ENCODE data around the gene SSTR3.

SSTR3 gene

DNA sequence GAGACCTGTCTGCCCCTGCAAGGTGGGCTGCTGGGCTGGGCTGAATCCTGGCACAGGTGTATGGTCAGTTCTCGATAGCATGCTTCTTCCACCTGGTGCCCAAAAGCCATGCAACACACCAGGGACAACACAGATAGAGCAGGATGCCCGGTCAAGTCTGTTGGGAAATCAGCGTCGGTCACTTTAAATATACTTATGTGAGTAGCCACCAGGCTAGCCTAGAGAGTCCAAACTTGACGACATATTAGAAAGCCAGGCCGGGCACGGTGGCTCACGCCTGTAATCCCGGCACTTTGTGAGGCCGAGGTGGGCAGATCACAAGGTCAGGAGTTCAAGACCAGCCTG is 33.2 kb downstream of the SSTR3 start:
- DNase-seq (ENCODE audit: extremely low read depth, low read depth), result no peak
- no peak for TF ChIP-seq CTCF (IDR thresholded peaks at IDR 0.05; ENCODE audit: low read depth, low read length)

- no peak for TF ChIP-seq CTCF (IDR thresholded peaks at IDR 0.05; ENCODE audit: low read depth, low read length)
- no peak for DNase-seq (ENCODE audit: extremely low read depth, low read depth)
Observed at GRCh38 chr22:37178350-37179125, 33.7 kb downstream of the SSTR3 start.

DNA sequence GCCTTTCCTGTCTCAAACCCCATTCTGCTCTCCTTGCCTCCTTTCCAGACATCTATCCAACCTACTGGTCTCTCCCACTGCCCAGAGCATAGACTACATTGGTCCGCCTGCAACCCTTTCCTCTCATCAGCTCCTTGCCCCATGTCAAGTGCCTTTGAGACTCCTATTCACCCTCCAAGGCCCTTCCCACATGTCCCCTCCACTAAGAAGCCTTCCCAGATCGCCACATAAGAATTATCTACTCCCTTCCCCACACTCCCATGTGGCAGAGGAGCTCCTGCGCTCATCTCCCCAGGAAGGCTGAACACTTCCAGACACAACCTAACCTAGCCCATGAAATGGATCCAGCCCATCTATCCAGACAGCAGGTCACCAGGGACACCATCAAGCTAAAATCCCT is 34.5 kb downstream of the SSTR3 start:
- TF ChIP-seq CTCF (IDR thresholded peaks at IDR 0.05; ENCODE audit: low read depth, low read length), result no peak
- DNase-seq (ENCODE audit: extremely low read depth, low read depth), result no peak

- TF ChIP-seq CTCF (IDR thresholded peaks at IDR 0.05; ENCODE audit: low read depth, low read length), result no peak
- DNase-seq (ENCODE audit: extremely low read depth, low read depth), result no peak
Observed at GRCh38 chr22:37177221-37177620, 35.1 kb downstream of the SSTR3 start.

DNA sequence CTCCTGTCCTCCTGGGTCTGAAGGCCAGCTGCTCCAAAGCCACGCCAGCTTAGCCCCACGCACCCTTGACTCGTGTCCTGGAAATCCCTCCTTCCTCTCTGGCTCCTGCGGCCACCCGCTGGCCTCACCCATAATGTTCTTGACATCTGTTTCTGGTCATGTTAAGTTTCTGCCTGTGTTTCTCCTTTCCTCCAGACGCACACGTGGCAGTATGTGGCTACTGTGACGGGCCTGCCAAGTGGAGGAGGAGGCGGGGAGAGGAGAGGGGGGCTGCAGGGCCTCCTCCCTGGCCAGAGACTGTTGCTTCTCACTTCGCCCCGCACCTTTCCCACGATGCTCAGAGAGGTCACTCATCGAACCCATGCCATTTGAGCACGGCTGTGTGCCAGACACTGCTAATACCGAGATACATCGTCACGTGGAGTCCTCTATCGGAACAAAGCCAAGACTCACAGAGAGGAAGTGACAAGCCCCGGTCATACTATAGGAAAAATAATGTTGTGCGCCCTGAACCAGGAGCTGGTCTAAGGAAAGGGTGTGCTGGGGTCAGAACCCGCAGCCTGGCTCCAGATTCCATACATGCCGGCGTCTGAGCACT is 35.7 kb downstream of the SSTR3 start:
- no peak for DNase-seq (ENCODE audit: extremely low read depth, low read depth)
- no peak for TF ChIP-seq CTCF (IDR thresholded peaks at IDR 0.05; ENCODE audit: low read depth, low read length)

DNA sequence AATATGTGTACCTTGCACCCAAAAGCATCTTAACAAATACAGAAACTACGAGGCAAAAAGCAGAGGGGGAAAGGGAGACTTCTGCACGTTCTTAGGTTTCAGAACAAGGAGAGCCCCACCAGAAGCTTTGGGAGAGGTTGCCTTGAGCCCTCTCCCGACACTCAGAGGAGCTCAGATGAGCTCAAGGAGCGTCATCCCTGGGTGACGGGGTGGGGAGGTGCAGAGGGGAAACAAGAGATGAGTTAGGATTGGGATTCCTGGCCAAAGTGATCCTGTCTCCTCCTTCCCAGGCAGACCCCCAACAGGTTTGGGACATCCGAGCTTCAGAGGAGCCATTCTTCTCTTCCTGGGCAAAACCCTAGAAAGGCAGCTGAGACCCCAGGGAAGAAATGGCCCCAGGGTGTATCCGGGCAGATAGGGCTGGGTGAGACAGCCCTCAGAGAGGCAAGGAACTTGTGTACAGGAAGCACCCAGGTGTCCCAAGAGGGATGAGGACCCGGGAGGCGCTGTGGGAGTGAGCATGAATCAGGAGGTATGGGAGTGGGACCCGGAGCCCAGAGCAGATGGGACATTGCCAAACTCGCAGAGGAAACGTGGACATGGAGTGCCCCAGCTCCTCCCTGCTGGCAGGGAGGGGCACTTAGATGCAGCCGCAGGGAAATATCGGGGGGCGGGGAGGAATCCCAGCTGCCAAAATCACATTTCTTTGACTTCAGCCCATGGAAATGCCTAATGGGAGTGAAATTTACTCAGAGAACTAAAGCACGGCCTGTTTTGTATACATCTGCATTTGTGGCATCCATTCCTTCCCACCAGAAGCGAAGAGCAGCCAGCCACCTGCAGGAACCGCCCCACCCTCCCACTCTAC is 36.6 kb downstream of the SSTR3 start:
- DNase-seq (ENCODE audit: extremely low read depth, low read depth), result no peak
- no peak for TF ChIP-seq CTCF (IDR thresholded peaks at IDR 0.05; ENCODE audit: low read depth, low read length)

GRCh38 chr22:37174964-37175363 is 37.3 kb downstream of the SSTR3 start:
- no peak for TF ChIP-seq CTCF (IDR thresholded peaks at IDR 0.05; ENCODE audit: low read depth, low read length)
- no peak for DNase-seq (ENCODE audit: extremely low read depth, low read depth)
